ENCODE measurements around the gene SDHAF3.

DNA sequence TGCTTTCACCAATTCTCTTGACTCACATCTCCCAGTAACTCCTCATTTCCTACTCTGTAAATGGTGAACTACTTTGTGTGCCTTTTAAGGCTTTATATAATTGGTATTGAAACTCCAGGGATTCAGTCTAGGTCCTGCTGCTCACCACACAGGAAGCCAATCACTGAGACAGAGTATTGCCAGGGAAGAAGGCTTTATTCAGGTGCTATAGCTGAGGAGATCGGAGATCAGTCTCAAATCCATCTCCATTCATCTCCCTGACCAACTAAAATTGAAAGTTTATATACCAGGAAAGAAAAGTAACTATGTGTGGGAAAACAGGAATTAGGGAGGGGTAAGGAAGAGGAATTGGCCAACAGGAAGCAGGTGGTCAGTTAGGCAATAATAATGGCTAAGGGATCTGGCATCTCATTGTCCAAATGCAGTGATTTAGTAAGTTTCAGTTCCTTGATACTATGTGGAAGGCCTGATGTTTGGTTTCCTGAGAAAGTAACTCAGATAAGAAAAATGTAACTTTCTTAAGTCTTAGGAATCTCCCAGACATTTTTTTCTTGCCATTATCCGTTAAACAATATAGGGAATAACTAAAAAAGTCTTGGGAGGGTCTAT is 10.2 kb upstream of the SDHAF3 start:
- TF ChIP-seq CTCF (IDR thresholded peaks at IDR 0.05; ENCODE audit: low read depth, low read length, missing input control) (no peak), TAF1 (conservative IDR thresholded peaks at IDR 0.05) (no peak), RAD21 (IDR thresholded peaks at IDR 0.05) (no peak), YY1 (IDR thresholded peaks at IDR 0.05) (no peak)
- TF ChIP-seq, protein P1, sequence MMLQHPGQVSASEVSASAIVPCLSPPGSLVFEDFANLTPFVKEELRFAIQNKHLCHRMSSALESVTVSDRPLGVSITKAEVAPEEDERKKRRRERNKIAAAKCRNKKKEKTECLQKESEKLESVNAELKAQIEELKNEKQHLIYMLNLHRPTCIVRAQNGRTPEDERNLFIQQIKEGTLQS (IDR thresholded peaks at IDR 0.05) = no peak
